Measurements from ENCODE around the gene CENPV. TPM values are rescaled to one million over a fixed set of nuclear protein-coding genes. Genes with fewer than 3 reads are reported as not detected.
A peak's percentile ranks its signal among the peaks of the same experiment; 100 is the strongest.
"Not testable (repeated sequence)": the region's sequence is repeated elsewhere in the genome, so short reads cannot be mapped to it uniquely, and the experiment has no call there.

Gene CENPV
- 8.2 and 14.1 TPM in 2 replicates for total RNA-seq

GRCh38 chr17:16353317-16354174, at the start of gene CENPV:
Gene CENPV (minus strand): TSS chr17:16353469. CDS start chr17:16353436, 33 bp downstream.
- peak; percentile 62 for DNase-seq

DNA sequence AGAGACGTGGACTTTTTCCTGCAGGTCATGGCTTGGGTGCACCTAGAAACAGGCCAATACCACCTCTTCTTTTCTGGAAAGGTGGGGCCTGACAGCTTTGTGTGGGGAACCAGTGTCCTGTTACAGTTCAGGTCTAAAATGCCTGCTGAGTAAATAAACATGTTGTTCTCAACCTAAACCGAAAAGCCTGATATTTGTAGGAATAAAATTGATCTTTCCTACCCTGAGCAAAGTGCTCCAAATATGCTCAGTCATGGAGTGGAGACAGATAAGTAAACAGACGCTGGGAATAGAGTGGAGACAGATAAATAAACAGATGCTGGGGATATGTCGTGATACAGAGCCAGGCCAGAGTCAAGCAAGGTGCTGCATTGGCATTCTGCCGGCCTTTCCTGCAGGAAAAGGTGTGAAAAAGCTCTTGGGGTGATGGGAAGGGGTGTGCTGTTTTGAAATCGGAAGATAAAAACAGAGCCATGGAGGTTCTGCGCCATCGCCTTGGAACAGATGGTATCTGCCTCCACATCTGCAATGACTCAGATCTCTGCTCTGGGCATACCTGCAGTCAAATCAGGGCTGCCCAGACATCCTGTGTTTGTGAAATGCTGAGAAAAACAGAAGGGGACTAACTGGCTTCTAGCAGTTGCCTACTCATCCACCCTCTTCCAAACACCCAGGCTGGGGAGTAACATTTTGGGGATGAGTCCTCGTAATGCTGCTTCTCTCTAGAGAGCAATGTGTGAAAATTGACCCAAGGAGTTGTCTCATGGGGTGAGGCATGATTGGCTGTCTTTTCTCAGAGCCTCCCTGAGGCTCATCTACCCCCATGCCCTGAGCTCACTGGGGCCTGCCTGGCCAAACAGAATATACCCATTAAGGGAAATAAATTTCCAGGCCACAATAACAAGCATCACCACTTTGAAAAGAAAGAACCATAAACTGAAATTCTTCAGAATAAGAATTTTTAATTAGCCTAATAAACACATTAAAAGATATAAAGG, 45.3 kb upstream of the CENPV start:
- peak; percentile 76 for DNase-seq

DNA sequence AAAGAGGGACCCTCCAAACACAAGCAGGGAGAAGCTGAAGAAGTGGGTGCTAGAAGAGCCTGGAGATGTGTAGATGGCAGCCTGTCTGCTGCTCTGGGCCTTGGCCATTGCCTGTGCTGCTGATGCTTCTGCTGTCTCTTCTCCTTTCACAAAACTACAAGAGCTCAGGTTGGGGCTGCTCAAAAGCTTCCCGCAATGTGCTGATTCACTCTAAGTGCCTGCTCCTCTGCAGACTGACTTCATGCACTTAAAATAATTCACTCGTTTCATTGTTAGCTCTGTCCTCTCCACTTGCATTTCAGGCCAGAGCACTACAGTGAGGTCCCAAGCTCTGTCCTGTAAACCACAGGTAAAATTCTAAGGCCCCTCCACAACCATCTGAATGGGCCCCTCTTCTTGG, 43.4 kb upstream of the CENPV start:
- not testable (repeated sequence) for DNase-seq

- DNase-seq = not testable (repeated sequence)
Measured at GRCh38 chr17:16395887-16396286, 42.6 kb upstream of the CENPV start.

DNA sequence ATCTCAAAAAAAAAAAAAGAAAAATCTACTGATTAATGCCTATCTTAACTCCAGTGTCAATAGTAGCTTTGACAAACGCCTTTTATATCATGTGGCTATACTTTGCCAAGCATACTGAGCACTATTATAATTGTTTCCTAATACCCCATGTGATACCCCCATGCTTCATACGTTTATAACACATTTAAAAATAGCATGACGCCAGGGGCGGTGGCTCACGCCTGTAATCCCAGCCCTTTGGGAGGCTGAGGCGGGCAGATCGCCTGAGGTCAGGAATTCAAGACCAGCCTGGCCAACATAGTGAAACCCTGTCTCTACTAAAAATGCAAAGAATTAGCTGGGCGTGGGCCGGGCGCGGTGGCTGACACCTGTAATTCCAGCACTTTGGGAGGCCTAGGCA, 39.2 kb upstream of the CENPV start:
- DNase-seq = not testable (repeated sequence)

- no peak for DNase-seq
Measured at GRCh38 chr17:16391451-16391850, 38.2 kb upstream of the CENPV start.

GRCh38 chr17:16386126-16386507, 32.8 kb upstream of the CENPV start:
- DNase-seq = not testable (repeated sequence)

- DNase-seq = no peak
Measured at GRCh38 chr17:16384557-16384956, 31.3 kb upstream of the CENPV start.

DNA sequence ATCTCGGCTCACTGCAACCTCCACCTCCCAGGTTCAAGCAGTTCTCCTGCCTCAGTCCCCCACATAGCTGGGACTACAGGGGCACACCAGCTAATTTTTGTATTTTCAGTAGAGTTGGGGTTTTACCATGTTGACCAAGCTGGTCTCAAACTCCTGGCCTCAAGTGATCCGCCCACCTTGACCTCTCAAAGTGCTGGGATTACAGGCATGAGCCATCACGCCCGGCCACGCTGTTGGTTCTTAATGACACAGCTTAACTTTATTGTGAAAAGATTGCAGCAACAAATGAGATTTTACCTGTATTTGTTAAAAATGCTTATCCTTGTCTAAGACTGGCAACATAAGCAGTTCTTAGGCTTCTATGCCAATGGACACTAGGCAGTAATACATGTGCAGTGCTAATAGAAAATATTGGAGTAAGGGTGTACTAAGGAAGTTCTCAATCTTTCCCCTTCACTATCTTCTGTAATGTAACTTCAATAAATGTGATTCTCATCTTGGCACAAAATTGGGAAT, 30.6 kb upstream of the CENPV start:
- DNase-seq = no peak

GRCh38 chr17:16383216-16383615, 29.9 kb upstream of the CENPV start:
- no peak for DNase-seq

GRCh38 chr17:16381496-16381820, 28.2 kb upstream of the CENPV start:
- peak; percentile 60 for DNase-seq

GRCh38 chr17:16380640-16381495, 27.6 kb upstream of the CENPV start, which contains the start of gene UBB:
Gene UBB (plus strand): TSS chr17:16381091. CDS start chr17:16381908, 817 bp downstream.
- peak; percentile 99 for DNase-seq

DNA sequence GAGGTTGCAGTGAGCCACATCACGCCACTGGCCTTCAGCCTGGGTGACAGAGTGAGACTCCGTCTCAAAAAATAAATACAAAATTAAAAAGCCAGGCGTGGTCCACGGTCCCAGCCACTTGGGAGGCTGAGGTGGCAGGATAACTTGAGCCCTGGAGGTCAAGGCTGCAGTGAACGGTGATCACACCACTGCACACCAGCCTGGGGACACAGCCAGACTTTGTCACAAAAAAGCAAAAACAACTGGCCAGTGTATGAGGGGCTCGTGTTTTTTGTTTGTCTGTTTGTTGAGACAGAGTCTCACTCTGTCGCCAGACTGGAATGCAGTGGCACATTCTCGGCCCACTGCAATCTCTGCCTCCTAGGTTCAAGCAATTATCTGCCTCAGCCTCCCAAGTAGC, 26.4 kb upstream of the CENPV start:
- no peak for DNase-seq

DNA sequence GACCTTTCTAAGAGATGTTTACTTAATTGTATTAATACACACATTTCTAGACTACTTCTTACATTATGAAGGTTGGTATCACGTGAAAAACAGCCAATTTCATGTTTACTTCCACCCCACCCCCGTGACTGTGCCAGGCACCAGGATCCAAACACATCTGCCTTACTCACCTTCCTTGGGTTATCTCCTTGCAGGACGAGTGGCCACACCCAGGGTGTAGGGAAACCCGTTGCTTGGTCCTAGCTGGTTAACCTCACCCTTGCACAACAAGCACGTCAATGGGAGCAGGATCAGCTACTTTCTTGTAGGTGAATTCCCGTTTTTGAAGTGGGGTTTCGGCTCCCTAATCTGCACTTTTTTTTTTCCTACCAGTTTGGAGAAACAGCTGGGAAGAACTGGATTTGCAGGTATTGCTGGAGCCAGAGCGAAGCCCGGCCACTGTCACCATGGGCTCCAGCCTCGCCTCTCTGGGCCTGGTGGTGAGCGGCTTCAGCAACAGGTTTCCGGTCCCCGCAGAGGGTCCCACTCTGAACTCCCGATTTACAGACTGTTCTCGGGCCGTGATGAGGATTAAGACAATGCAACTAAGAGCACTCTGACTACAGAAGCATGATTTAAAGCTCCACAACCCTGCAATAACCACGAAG, 25.5 kb upstream of the CENPV start:
- no peak for DNase-seq

DNA sequence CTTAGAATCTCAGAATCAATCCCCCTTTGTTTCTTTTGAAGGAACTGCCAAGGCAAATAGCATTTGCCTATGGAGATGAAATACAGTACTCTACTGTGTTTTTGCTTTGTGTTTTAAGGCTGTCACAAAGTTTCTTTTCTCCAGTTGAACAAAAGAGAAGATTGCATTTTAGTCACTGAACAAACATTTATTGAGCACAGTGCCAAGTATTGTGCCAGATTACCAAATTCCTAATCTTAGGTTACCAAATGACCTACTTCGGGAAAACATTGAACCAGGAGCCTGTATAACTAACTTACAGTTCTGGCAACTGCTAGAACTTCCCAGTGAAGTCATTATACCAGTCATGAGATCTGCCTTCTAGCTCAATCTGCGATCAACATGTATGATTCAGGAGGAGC, 24.7 kb upstream of the CENPV start:
- DNase-seq = peak; percentile 15

- DNase-seq = no peak
Measured at GRCh38 chr17:16374146-16374938, 21.1 kb upstream of the CENPV start.

GRCh38 chr17:16371742-16372141, 18.5 kb upstream of the CENPV start:
- DNase-seq = peak; percentile 81

GRCh38 chr17:16364625-16365024, 11.4 kb upstream of the CENPV start:
- no peak for DNase-seq

GRCh38 chr17:16363749-16364536, 10.7 kb upstream of the CENPV start:
- peak; percentile 88 for DNase-seq

GRCh38 chr17:16361874-16362273, 8.6 kb upstream of the CENPV start:
- DNase-seq = no peak
